Raji (cell line): ENCODE data around the gene ZFYVE28.

ENCODE experiments used
- POLR2A ChIP-seq: IDR thresholded peaks from 2 replicates; pipeline ENCODE4 v1.6.1; 2011; ENCODE audit warnings: low read depth, low read length, control low read depth; ENCODE audit not compliant: insufficient read depth

The ZFYVE28 gene

DNA sequence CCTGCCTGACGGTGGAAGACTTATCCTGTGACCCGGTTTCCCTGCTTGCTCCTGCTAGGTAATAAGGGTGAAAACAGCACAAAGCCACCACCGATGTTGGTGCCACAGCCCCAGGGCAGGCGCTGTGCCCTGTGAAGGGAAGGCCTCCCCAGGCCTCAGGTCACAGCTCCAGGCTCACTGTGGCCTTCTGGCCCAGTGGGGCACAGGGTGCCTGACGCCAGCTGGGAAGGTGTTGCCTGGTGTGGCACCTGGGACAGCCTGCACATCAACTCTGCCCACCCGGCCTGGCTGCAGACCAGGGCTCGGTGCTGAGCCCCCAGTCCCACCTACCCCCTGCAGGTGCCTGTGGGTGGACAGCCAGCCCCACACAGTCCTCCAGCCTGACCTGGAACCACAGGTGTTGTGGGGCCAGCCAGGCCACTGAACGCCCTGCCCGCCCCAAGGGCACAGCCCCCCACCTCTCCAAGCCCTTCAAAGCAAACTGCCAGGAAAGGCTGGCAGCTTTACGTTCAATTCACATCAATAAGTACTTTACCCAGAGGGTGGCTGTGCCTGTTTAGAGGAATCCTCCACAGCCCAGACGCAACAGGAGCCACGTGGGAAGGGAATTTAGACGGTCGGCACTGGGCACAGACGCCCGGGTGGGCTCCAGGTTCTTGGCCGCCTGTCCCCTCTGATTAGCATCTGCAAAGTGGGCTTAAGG lies 54.3 kb downstream of the ZFYVE28 start:
- TF ChIP-seq POLR2A = no peak

DNA sequence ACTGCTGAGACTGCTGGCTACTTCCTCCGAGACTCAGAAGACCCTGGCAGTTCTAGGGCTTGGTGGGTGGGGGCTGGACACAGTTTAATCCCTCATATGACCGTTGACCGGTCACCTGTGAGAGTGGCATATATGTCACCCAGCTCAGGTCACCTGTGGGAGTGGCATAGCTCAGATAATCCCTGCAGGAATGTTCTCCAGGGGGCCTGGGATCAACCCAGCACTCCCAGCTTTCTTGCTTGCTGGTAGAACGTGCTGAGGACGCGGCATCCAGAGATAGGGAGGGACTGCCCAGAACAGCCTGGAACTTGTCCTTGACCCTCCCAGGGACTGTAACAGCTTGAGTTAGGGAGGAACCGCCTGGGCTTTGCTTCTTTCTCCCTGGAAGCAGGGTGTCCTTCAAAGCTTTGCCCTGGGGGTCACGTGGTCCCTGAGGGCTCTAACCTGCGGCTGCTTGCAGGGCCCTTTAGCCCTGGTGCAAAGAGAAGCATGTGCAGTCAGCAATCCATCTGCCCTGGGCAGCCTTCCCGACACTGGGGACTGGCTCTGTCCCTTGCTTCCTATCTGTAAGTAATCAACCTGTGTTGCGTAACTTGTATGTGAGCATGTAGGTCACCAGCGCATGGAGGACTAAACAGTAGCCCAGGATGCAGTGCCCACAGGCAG lies 55.3 kb downstream of the ZFYVE28 start:
- TF ChIP-seq POLR2A = no peak

DNA sequence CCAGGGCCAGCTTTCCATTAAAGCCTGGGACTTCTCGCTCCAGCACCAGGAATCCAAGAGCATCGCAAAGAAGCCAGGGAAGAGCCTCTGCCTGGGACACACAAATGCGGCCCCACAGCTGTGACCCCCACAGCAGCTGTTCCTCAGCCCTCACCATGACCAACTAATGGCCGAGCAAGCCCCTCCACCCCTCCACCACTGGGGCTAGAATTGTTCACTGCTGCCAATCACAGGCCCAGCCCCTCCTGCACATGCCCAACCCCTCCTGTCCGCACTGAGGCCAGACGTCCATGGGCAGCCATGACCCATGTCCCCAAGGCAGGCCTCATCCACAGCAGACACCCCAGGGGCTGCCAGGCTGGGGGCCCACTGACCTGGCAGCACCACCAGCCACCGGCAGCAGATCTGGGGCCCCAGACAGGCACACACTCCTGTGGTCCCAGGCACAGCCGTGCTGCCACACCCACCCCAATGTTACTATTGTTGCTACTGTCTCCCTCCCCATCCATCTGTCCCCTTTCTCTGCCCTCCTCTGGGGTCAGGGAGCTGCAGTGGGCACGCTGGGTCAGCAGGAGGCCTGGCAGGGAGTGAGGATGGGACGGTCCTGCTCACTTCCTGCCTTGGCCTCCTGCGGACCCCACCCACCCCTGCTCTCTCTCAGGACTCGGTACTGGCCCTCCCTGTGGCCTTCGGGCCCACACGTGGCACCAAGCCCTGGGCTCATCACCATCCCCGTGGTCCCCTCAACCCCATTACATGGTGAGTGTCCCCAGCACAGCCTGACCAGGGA lies 56.0 kb downstream of the ZFYVE28 start:
- TF ChIP-seq POLR2A = no peak

DNA sequence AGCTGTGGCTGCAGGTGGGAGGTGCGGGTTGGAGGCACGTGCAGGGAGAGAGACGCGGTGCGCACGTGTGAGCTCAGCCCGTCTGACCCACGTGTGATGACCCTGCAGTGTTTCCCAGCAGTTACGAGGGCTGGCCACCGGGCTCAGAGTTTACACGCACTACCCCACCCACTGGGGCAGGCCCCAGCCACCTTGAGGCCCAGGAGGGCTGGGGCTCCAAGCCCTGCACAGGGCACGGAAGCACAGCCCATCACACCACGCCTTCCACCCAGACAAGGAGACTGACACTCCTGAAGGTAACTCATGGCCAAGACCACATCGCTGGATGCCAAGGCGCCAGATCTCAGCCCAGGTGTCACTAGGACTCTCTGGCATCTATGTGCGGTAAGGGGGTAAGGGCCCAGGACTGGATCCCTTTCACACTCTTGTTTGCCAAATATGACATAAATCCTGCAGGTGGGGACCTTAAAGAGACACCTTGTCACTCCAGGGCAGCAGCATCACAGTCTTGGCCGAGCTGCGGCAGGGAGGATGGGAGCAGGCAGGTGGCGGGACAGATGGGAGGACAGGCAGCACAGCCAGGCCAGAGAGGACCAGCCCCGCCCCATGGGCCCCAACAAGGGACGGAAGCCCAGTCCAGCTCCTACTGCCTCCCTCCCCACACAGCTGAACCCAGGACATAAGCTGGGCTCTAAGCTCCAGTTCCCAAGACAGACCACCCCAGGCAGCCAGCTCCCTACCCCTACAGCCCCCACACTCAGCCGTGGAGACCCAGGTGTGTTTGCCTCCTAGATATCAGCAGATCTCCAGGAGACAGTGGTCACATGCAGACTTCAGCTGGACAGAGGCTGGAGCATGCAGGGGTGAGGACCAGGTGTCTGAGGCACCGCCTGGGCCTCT lies 56.8 kb downstream of the ZFYVE28 start:
- TF ChIP-seq POLR2A = no peak

GRCh38 chr4:2360396-2360730 lies 58.1 kb downstream of the ZFYVE28 start:
- no peak for TF ChIP-seq POLR2A

- no peak for TF ChIP-seq POLR2A
These were observed 58.7 kb downstream of the ZFYVE28 start for GRCh38 chr4:2359591-2360395.

GRCh38 chr4:2357821-2358745 lies 60.4 kb downstream of the ZFYVE28 start:
- no peak for TF ChIP-seq POLR2A

GRCh38 chr4:2356123-2357069 lies 62.0 kb downstream of the ZFYVE28 start:
- TF ChIP-seq POLR2A = no peak

DNA sequence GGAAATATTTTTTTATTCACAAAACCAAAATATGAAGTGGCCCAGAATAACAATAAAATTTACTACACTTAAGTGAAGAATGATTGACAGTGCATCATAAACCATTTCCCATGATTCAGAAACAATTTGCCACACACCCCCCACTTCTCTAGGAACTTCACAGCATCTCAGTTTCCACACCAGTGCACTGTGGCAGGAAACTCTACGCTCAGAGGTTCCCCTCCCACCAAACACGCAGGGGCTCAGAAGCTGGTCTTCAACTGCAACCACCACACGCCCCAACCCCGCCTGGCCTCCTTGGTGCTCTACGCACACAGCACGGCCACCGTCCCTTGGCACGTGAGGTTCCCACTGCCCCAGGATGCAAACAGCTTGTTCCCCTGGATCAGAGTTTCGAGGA lies 63.7 kb downstream of the ZFYVE28 start:
- no peak for TF ChIP-seq POLR2A

- no peak for TF ChIP-seq POLR2A
These were observed 64.3 kb downstream of the ZFYVE28 start for GRCh38 chr4:2354118-2354517.

GRCh38 chr4:2353222-2354107 lies 65.0 kb downstream of the ZFYVE28 start:
- TF ChIP-seq POLR2A = no peak
